NCI-H2196 treated with DMSO at 0.1 percent for 48 hours (cell line): ENCODE results near the gene FAM131A.

Source experiments
- DNase-seq: peaks from one replicate; lab custom pipeline; 2025; ENCODE audit not compliant: unreplicated experiment; lab: John Stamatoyannopoulos, UW

The FAM131A gene

DNA sequence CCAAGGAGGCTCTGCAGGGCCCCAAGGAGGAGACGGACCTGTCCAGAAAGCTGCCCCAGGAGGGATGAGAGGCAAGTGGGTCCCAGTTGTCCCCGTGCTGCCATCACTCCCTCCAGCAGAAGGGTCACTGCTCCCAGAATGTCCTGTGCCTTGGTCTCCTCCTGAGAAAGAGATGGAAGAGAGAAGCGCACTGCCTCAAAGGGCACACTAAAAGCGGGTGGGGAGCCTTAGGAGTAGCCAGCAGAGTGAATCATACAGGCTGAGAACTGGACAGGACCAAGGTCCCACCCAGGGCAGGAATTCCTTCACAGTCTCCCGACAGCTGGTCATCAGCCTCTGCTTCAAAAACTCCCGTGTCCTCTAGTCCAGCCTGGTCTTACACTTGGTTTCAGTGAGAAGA is 36.0 kb downstream of the FAM131A start:
- DNase-seq: no peak

DNA sequence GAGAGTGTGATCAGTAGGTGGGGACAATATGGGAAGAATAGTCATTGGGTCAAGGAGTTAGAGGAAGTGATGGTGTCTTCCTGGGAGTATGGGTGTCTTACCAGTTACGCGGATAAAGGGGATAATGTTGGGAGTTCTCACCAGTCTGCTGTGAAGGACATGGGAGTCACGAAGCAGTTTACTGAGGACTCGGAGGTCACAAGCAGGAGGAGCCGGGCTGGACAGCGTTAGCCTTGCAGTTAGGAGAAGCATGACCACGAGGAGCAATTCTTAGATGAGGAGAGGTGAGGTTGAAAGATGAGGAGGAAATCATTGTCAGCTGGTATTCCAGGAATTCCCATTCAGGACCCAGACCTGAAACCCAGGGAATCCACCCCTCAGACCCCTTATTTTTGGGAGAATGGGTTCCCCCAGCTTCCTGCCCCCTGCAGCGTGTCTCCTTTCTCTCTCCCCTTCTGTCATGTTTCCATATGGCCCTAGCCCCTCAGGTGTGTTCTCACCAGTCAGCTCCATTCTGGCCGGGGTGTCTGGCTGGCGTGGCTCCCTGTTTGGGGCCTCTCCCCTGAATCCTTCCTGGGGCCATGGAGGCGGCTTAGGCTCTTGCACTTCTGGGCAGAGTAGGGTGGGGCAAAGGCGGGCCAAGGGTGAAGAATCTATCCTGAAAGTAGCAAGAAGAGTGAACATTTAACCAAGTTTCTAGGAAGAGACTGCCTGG is 38.5 kb downstream of the FAM131A start:
- no peak for DNase-seq

DNA sequence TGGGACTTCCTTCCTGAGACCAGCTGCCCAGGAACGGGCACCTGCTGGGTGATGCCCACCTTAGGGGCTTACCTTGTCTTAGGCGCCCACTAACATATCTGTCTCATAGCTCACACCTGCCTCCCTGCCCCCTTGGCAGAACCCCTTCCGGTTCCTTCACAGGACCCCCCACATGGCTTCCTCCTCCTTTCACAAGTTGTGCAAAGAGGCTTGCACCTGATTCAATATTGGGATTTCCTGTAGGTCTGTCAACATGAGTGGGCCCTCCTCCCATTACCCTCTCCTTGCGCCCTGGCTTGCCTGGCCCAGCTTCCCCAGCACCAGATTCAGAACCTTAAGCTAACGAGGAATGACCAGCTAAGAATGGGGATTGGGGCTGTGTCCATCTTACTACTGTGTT is 40.0 kb downstream of the FAM131A start:
- DNase-seq: peak; percentile 79

DNA sequence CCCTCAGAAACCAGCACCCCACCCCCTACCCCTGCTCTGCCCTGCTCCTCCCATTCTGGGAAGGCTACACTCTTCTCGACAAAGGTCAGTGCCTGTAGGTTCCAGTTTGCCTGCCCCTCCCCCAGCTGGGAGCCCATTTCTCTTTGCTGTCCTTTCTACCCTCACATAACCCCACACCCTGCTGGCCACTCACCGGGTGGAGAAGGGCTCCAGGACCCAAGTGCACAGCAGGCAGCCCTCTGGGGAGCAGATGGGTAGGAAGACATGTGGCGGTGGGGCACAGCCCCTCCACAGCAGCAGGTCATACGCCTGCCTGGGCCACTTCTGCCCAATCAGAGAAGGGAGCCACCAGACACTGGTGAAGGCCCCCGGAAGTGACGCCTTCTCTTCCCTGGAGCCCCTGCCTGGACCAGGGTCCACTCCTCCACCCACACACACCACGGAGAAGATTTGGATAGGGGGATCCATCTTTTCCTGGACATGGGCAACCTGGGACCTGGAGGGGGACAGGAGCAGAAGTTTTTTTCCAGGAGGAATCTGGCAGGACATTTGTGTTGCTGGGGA is 40.6 kb downstream of the FAM131A start, which contains the start of gene THPO:
TSS of gene THPO (minus strand) at position 326 of the 564 bp plus-strand sequence. CDS start 1,948 bp downstream, outside the sequence.
- DNase-seq: peak; percentile 85

DNA sequence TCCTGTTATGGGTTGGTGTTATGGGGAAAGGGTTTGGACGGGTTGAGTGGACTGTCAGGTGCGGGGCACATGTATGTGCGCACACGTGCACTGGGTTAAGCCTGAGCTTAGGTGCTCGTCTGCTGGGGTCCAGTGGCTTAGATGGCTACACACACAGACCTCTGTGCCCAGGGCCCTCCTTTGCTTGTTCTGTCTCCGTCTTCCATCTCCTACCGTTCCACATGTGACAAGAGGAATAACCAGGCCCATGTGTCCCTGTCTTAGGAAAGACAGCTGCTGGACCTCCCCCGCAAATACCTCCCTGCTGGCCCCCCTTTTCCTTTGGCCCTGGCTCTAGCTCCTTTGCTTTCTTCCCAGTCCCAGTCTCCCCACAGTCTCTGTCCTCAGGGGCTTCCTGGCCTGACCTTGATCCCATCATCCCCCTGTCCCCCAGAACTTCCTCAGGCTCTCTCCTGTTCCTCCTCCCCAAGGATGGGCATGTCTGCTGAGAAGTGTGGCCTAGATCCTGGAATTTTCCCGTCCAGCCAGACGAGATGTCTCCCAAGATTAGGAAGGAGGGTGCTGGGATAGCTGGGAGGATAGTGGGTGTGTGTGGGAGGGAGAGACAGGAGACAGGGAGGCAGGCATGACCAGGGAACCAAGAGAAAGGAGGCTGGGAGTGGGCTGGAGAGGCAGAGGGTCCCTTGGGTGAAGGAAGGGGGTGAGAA is 41.4 kb downstream of the FAM131A start:
- no peak for DNase-seq

DNA sequence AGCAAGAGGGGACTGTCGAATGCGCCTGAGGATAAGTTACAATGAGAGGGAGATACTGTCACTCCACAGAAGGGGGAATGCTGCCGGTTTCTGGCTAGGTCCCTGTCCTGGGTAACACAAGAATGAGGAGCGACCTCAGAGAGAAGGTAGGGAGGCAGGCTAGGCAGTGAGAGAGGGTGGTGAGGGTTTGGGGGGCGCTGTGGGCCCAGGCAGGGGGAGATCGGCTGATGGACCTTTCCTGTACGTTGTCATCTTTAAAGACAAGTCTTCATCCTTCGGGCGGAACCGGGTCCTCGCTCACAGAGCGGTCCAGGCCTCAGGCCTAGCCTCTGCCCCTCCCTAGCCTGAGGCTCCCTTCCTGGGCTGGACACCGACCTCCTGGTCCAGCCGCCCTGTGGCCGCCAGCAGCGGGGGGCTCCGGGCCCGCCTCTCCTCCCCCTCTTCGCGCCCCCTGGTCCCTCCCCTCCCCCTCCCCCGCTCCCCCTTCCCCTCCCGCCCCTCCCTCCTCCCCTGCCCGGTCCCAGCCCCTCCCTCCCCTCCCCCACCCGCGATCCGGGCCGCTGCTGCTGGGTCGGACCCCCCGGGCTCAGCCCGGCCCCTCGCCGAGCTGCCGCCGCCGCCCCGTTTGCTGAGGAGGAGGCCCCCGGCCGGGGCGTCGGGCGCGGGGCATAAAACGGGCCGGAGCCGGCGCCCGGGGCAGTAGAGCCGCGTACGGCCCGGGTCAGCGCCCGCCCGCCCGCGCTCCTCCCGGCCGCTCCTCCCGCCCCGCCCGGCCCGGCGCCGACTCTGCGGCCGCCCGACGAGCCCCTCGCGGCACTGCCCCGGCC is 42.2 kb downstream of the FAM131A start, which contains the start of gene CHRD:
TSS of gene CHRD (plus strand) at position 697 of the 827 bp plus-strand sequence. CDS start 265 bp downstream, outside the sequence.
- no peak for DNase-seq

DNA sequence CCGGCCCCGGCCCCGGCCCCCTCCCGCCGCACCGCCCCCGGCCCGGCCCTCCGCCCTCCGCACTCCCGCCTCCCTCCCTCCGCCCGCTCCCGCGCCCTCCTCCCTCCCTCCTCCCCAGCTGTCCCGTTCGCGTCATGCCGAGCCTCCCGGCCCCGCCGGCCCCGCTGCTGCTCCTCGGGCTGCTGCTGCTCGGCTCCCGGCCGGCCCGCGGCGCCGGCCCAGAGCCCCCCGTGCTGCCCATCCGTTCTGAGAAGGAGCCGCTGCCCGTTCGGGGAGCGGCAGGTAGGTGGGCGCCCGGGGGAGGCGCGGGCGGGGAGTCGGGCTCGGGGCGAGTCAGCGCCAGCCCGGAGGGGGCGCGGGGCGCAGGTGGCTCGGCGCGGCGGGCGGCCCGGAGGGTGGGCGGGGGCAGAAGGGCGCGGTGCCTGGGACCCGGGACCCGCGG is 42.8 kb downstream of the FAM131A start:
- DNase-seq: no peak

DNA sequence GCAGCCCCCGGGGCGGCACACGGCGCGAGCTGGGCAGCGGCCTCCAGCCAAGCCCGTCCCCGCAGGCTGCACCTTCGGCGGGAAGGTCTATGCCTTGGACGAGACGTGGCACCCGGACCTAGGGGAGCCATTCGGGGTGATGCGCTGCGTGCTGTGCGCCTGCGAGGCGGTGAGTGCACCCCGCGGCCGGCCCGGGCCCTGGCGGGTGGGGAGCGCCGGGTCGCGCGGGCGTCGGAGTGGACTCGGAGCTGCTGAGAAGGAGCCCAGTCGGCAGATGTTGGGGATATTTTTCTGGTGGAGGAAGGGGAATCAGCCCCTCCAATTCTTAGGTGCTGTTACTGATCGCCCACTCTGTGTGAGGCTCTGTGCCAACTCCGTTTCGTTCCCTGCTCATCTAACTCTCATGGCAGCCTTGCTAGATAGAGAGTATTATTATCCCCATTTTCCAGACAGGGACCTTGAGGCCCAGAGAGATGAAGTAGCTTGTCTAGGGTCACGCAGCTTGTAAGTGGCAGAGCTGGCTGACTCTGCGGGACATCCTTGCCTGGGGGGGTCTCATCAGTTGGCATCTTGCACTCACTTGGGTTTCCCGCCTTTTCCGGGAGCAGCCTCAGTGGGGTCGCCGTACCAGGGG is 43.3 kb downstream of the FAM131A start:
- no peak for DNase-seq

DNA sequence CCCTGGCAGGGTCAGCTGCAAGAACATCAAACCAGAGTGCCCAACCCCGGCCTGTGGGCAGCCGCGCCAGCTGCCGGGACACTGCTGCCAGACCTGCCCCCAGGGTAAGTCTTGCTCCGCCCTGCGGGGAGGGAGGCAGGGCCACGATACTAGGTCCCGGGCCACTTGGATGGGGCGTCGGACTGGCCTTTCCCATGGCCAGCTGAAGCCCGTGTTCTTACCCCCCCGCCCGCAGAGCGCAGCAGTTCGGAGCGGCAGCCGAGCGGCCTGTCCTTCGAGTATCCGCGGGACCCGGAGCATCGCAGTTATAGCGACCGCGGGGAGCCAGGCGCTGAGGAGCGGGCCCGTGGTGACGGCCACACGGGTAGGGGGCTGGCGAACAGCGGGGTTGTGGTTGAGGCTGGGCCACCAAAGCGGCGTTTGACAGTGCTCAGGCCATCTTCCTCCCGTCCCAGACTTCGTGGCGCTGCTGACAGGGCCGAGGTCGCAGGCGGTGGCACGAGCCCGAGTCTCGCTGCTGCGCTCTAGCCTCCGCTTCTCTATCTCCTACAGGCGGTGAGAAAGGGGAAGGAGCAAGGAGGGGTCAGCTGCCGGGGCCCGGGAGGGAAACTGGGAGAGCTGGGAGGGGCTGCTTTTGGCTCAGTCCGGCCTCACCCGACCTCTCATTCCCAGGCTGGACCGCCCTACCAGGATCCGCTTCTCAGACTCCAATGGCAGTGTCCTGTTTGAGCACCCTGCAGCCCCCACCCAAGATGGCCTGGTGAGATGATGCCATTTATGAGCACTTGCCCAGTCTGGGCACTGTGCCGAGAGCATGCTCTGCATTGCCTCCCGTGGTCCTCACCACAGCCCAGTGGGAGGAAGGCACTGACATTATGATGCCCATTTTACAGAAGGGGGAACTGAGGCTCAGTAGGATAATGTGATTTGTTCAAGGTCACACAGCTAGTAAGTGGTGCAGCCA is 44.1 kb downstream of the FAM131A start:
- DNase-seq: no peak

DNA sequence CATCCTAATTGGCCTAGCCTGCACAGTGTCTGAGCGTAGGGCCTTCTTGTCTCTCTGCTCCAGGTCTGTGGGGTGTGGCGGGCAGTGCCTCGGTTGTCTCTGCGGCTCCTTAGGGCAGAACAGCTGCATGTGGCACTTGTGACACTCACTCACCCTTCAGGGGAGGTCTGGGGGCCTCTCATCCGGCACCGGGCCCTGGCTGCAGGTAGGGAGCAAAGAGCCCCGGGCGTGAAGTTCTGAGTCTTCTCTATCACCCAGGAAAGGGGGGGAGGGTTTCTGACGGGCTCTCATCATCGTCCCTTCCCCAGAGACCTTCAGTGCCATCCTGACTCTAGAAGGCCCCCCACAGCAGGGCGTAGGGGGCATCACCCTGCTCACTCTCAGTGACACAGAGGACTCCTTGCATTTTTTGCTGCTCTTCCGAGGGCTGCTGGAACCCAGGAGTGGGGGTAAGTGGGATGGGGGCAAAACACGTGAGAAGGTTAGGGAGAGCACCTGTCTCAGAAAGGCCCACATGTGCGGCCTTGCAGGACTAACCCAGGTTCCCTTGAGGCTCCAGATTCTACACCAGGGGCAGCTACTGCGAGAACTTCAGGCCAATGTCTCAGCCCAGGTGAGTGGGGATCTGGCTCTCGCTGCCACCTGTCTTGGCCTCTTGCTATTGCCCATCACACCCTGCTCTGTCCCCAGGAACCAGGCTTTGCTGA is 45.1 kb downstream of the FAM131A start:
- DNase-seq: no peak

DNA sequence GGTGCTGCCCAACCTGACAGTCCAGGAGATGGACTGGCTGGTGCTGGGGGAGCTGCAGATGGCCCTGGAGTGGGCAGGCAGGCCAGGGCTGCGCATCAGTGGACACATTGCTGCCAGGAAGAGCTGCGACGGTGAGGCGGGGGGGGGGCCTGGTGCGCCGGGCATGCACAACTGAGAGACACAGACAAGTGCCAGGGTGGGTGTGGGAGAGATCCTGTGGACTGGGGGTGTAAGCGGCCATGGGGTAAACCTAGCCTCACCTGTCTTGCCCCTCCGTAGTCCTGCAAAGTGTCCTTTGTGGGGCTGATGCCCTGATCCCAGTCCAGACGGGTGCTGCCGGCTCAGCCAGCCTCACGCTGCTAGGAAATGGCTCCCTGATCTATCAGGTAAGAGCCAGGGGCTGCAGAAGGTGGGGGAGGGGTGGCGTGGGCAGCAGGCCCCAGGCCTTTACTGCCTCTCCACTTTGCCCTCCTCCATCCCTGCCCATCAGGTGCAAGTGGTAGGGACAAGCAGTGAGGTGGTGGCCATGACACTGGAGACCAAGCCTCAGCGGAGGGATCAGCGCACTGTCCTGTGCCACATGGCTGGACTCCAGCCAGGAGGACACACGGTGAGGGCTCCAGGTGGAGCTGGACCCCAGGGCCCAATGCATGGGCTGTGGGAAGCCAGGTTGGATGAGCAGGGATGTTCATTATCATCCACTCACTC is 45.8 kb downstream of the FAM131A start:
- no peak for DNase-seq

DNA sequence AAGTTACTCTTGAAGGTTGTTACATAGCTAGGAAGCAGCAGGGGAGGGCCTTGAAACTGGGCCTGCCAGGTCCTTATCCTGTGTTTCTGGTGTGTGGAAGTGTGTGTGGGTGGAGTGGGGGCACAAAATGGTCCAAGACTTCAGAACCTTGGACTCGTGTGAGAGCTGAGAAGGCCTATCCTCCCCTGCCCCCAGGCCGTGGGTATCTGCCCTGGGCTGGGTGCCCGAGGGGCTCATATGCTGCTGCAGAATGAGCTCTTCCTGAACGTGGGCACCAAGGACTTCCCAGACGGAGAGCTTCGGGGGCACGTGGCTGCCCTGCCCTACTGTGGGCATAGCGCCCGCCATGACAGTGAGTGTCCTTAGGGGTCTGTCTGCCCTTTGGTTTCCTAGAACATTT is 46.9 kb downstream of the FAM131A start:
- no peak for DNase-seq

DNA sequence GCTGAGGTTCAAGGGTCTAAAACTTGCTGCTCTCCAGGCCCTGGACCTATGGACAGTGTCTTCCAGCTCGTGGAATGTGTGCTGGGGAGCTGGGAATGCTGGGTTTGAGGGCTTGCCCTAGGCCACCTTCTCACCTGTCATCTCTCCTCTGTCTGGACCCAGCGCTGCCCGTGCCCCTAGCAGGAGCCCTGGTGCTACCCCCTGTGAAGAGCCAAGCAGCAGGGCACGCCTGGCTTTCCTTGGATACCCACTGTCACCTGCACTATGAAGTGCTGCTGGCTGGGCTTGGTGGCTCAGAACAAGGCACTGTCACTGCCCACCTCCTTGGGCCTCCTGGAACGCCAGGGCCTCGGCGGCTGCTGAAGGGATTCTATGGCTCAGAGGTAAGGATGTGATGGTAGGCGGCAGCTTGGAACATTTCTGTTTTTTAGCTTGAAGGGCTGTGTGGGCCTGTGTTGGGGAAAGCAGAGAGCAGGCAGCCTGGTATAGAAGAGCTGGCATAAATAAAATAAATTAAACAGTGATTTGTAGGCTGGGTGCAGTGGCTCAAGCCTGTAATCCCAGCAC is 47.5 kb downstream of the FAM131A start:
- DNase-seq: no peak

DNA sequence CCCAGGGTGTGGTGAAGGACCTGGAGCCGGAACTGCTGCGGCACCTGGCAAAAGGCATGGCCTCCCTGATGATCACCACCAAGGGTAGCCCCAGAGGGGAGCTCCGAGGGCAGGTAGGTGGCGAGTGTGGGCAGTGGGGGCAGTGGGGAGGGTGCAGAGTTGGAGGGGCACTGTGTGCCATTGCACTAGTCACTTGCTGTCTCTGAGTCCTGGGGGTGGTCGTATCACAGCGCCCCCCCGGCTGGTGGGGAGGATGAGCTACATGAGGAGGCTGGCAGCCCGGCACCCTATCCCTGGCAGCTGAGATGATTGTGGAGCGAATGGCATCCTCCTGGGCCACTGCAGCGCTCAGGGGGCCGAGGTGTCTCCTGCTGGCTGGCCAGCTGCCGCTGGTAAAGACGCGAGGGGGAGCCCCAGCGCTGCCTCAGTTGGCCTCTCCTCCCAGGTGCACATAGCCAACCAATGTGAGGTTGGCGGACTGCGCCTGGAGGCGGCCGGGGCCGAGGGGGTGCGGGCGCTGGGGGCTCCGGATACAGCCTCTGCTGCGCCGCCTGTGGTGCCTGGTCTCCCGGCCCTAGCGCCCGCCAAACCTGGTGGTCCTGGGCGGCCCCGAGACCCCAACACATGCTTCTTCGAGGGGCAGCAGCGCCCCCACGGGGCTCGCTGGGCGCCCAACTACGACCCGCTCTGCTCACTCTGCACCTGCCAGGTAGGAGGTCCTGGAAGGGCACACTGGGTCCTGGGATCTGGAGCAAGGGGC is 48.8 kb downstream of the FAM131A start:
- DNase-seq: no peak

DNA sequence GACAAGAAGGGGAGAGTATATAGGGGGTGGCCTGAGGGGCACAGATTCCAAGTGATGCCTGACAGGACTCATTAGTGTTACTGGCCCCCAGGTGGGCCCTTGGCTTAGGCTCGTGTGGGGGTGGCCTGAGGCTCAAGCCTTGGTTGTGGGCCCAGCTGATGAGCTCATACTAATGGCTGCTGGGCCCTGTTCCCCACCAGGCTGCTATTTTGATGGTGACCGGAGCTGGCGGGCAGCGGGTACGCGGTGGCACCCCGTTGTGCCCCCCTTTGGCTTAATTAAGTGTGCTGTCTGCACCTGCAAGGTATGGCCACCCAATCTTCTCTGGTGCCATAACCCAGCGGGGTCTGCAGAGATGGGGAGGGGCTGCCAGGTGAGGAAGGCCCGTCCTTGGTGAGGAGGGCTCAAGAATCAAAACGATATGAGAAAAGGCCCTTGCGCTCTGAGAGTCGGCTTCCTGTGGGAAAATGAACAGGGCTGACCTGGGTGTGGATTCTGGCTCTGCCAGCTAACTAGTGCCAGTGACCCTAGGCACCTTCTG is 49.8 kb downstream of the FAM131A start:
- DNase-seq: no peak

DNA sequence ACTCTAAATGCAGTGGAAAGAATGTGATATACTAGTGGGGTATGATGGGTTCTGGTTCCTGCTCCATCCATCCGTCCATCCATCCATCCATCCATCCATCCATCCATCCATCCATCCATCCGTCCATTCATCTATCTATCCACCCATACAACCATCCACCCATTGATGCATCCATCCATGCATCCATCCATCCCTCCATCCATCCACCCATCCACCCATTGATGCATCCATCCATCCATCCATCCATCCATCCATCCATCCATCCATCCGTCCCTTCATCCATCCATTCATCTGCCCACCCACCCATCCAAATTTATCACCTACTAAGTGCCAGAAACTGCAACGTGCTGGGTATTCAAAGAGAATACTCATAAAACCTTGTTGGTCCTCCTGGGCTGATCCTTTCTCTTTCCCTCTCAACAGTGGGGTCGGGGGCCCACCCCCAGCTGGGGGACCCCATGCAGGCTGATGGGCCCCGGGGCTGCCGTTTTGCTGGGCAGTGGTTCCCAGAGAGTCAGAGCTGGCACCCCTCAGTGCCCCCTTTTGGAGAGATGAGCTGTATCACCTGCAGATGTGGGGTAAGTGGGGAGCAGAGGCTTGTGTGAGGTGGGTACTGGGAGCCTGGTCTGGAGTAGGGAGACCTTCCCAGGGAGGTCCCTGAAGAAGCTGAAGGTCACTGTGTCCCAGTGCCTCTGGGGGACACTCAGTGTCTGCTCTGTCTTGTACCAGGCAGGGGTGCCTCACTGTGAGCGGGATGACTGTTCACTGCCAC is 51.0 kb downstream of the FAM131A start:
- DNase-seq: no peak
